Osteoblast (primary cell): ENCODE data around the gene RHOT2. TPM values are rescaled to one million over a fixed set of nuclear protein-coding genes. Genes with fewer than 3 reads are reported as not detected.

Experiments used
- DNase-seq: peaks from one replicate; pipeline ENCODE4 v3.0.0; 2011; ENCODE audit warnings: low spot score, mixed read lengths; ENCODE audit not compliant: insufficient read length; ENCODE audit errors: missing footprints
- H2AFZ ChIP-seq: 2 replicates; pipeline ENCODE4 v1.6.0; 2011; ENCODE audit warnings: mild to moderate bottlenecking, low read length
- H3K27ac ChIP-seq: 2 replicates; pipeline ENCODE4 v1.5.1; 2011; ENCODE audit warnings: mild to moderate bottlenecking, low read depth, low read length, moderate library complexity
- H3K27me3 ChIP-seq: 2 replicates; pipeline ENCODE4 v1.6.0; 2012; ENCODE audit warnings: mild to moderate bottlenecking, control low read depth, inconsistent platforms, low read length, moderate library complexity; ENCODE audit not compliant: insufficient read depth
- H3K36me3 ChIP-seq: 2 replicates; pipeline ENCODE4 v1.5.1; 2011; ENCODE audit warnings: mild to moderate bottlenecking, low read length, control low read depth, moderate library complexity; ENCODE audit not compliant: insufficient read depth
- H3K4me1 ChIP-seq: 2 replicates; pipeline ENCODE4 v1.5.1; 2011; ENCODE audit warnings: mild to moderate bottlenecking, low read length, control low read depth, moderate library complexity; ENCODE audit not compliant: insufficient read depth
- H3K4me2 ChIP-seq: 2 replicates; pipeline ENCODE4 v1.6.0; 2011; ENCODE audit warnings: mild to moderate bottlenecking, low read length; ENCODE audit not compliant: insufficient read depth
- H3K4me3 ChIP-seq: fragments of 200-600 bp; sonication (generic); 3 replicates; pipeline ENCODE4 v1.5.1; 2012; ENCODE audit warnings: mild to moderate bottlenecking, low read length, inconsistent platforms; ENCODE audit not compliant: insufficient read depth
- H3K79me2 ChIP-seq: 2 replicates; pipeline ENCODE4 v1.6.0; 2012; ENCODE audit warnings: mild to moderate bottlenecking, low read length, control low read depth, inconsistent platforms; ENCODE audit not compliant: insufficient read depth
- H3K9me3 ChIP-seq: 2 replicates; pipeline ENCODE4 v1.5.1; 2011; ENCODE audit warnings: low read depth, low read length, control low read depth
- H4K20me1 ChIP-seq: 2 replicates; pipeline ENCODE4 v1.6.0; 2012; ENCODE audit warnings: mild to moderate bottlenecking, low read length, control low read depth; ENCODE audit not compliant: insufficient read depth
- CTCF ChIP-seq: IDR thresholded peaks from 2 replicates; pipeline ENCODE4 v1.5.1; 2011; ENCODE audit warnings: mild to moderate bottlenecking, low read depth, low read length, moderate library complexity; ENCODE audit errors: extremely low read depth
- total RNA-seq: library from RNA; depleted of rRNA; stranded (reverse); fragments of >200 nt; gene quantifications from 2 replicates; pipeline ENCODE4 v1.2.3, GENCODE V29; 2012

Gene RHOT2
- total RNA-seq, 1 donor: 42.0 TPM

GRCh38 chr16:674214-674881, 6.4 kb downstream of the RHOT2 start:
- H3K9me3 ChIP-seq: no peaks in the 10 kb centered on the region
- H2AFZ ChIP-seq: no peak overlapping the region
- peaks cover 40% of the 10 kb centered on the region for H4K20me1 ChIP-seq
- peaks cover under 1% of the 10 kb centered on the region for H3K4me1 ChIP-seq
- H3K36me3 ChIP-seq: peaks cover 40% of the 10 kb centered on the region
- no peak overlapping the region for H3K4me2 ChIP-seq
- no peak overlapping the region for H3K4me3 ChIP-seq
- DNase-seq: no peak
- TF ChIP-seq CTCF: no peak
- H3K27ac ChIP-seq: no peak overlapping the region
- peaks cover 17% of the 10 kb centered on the region for H3K79me2 ChIP-seq
- H3K27me3 ChIP-seq: no peaks in the 10 kb centered on the region

DNA sequence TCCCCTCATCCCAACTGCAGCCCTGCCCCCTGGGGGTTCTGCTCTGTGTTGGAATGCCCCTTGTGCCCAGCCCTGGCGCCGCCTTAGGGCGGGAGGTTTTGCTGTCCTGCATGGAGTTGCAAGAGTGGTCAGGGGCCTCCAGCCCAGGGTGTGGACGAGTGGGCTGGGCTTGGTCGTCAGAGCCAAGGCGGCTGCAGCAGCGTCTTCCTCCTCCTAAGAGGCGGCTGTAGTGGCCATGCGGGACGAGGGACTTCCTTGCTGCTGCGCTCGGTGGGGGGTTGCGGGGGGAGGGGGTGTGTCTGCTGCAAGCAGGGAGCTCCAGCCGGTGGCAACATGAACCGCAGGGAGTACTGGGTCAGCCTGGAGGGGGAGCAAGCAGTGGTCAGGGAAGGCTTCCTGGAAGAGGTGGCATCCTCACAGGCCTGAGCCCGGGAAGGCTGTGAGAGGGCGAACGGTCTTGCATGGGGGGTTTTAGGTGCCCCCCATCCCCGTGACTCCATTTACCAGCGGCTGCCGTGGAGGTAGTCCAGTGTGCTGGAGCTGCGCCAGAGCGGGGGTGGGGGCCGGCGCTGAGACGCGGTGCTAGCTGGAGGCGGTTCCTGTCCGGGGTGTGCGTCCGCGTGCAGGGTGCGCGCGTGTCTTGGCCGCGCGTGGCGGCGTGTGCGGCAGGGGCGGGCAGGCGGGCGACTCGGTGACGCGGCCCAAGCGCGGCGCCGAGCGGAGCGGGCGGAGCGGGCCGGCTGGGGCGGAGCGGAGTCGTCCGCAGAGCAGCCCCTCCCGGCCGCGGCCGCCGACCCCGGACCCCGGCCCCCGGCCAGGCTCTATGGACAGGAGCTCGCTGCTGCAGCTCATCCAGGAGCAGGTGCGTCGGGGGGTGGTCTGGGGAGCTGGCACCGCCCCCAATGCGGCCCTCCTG, 7.3 kb downstream of the RHOT2 start, which contains the start of gene RHBDL1:
Gene RHBDL1, plus strand, starts transcription at position 704 of the 916 bp plus-strand sequence. Its CDS starts 120 bp downstream, at position 824.
- H3K27ac ChIP-seq: no peak within 1 kb of the TSS
- peaks cover 34% of the 10 kb centered on the region for H4K20me1 ChIP-seq
- peaks cover 9% of the 10 kb centered on the region for H3K79me2 ChIP-seq
- no peaks in the 10 kb centered on the region for H3K27me3 ChIP-seq
- no peak for TF ChIP-seq CTCF
- peak within 1 kb of the TSS; percentile 66 for H3K4me3 ChIP-seq
- H3K36me3 ChIP-seq: peaks cover 33% of the 10 kb centered on the region
- DNase-seq: peak; percentile 95
- no peaks in the 10 kb centered on the region for H3K9me3 ChIP-seq
- H3K4me1 ChIP-seq: peaks cover 2% of the 10 kb centered on the region
- H3K4me2 ChIP-seq: peak within 1 kb of the TSS; percentile 64
- no peak within 1 kb of the TSS for H2AFZ ChIP-seq

DNA sequence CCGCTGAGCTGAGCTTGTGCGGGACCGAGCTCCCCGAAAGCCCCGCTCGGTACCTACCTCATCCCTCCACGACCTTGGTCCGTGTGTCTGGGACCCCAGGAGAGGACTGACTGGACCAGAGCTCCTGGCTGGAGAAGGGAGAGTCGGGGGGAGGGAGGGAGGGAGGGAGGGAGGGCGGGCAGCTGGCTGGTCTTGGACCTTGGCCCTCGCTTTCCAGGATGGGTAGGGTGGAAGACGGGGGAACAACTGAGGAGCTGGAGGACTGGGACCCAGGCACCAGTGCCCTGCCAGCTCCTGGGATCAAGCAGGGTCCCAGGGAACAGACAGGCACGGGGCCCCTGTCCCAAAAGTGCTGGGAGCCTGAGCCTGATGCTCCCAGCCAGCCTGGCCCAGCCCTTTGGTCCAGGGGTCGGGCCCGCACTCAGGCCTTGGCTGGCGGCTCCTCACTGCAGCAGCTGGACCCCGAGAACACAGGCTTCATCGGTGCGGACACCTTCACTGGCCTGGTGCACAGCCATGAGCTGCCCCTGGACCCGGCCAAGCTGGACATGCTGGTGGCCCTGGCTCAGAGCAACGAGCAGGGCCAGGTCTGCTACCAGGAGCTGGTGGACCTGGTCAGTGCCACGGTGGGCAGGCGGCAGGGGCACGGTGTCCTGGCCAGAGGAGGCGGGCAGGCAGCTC, 8.1 kb downstream of the RHOT2 start:
- Histone ChIP-seq H2AFZ (no peak overlapping the region), H3K27ac (no peak overlapping the region), H3K27me3 (no peaks in the 10 kb centered on the region), H3K36me3 (peaks cover 26% of the 10 kb centered on the region), H4K20me1 (peaks cover 33% of the 10 kb centered on the region), H3K4me3 (peak overlapping the region; percentile 66), H3K79me2 (peaks cover 5% of the 10 kb centered on the region), H3K9me3 (no peaks in the 10 kb centered on the region), H3K4me2 (peak overlapping the region; percentile 64), H3K4me1 (peaks cover 5% of the 10 kb centered on the region)
- DNase-seq: peak; percentile 92
- no peak for TF ChIP-seq CTCF
